KMS-11 (cell line): ENCODE measurements around the gene ATP9B.

Experiments
- H2AFZ ChIP-seq: fragments of 200-600 bp; sonication (generic); 2 replicates; pipeline ENCODE4 v1.6.1; 2016; ENCODE audit warnings: antibody characterized with exemption, mixed run types, low read depth
- H3K27ac ChIP-seq: fragments of 200-600 bp; sonication (generic); 2 replicates; pipeline ENCODE4 v1.6.1; 2016; ENCODE audit warnings: mild to moderate bottlenecking, mixed run types
- H3K27me3 ChIP-seq: fragments of 200-600 bp; sonication (generic); 2 replicates; pipeline ENCODE4 v1.6.1; 2017; ENCODE audit warnings: mild to moderate bottlenecking, low read depth, mixed run types, moderate library complexity; ENCODE audit not compliant: insufficient read depth
- H3K36me3 ChIP-seq: fragments of 200-600 bp; sonication (generic); 2 replicates; pipeline ENCODE4 v1.6.1; 2017; ENCODE audit warnings: mild to moderate bottlenecking, mixed run types; ENCODE audit not compliant: insufficient read depth
- H3K4me1 ChIP-seq: fragments of 200-600 bp; sonication (generic); 2 replicates; pipeline ENCODE4 v1.6.1; 2016; ENCODE audit warnings: mild to moderate bottlenecking, low read depth, mixed run types; ENCODE audit not compliant: poor library complexity, severe bottlenecking
- H3K4me2 ChIP-seq: fragments of 200-600 bp; sonication (generic); 2 replicates; pipeline ENCODE4 v1.7.0; 2016; ENCODE audit warnings: mild to moderate bottlenecking, mixed run types
- H3K4me3 ChIP-seq: fragments of 200-600 bp; sonication (generic); IDR thresholded peaks from 2 replicates; pipeline ENCODE4 v1.6.1; 2017; ENCODE audit warnings: low read depth, low read length, mixed read lengths; ENCODE audit not compliant: insufficient read depth
- H3K79me2 ChIP-seq: fragments of 200-600 bp; sonication (generic); 2 replicates; pipeline ENCODE4 v1.6.1; 2016; ENCODE audit warnings: low read depth, mixed run types; ENCODE audit not compliant: insufficient read depth
- H3K9ac ChIP-seq: fragments of 200-600 bp; sonication (generic); 2 replicates; pipeline ENCODE4 v1.6.1; 2016; ENCODE audit warnings: mild to moderate bottlenecking, mixed run types
- H4K20me1 ChIP-seq: fragments of 200-600 bp; sonication (generic); 2 replicates; pipeline ENCODE4 v1.6.1; 2016; ENCODE audit warnings: mild to moderate bottlenecking, mixed run types; ENCODE audit not compliant: insufficient read depth
- CTCF ChIP-seq: fragments of 200-600 bp; sonication (generic); conservative IDR thresholded peaks from 2 replicates; pipeline ENCODE4 v1.6.1; 2017; ENCODE audit warnings: low read depth, mild to moderate bottlenecking, antibody characterized with exemption, low read length, moderate library complexity, mixed read lengths

ATP9B gene

GRCh38 chr18:79379251-79379905 is 310.2 kb downstream of the ATP9B start:
- no peaks in the 10 kb centered on the region for H4K20me1 ChIP-seq
- no peaks in the 10 kb centered on the region for H3K27me3 ChIP-seq
- no peak overlapping the region for H3K27ac ChIP-seq
- no peak overlapping the region for H3K4me2 ChIP-seq
- no peaks in the 10 kb centered on the region for H3K79me2 ChIP-seq
- no peak; the same call in 1 of the 2 replicates for TF ChIP-seq CTCF
- no peak overlapping the region for H3K9ac ChIP-seq
- H3K4me1 ChIP-seq: no peaks in the 10 kb centered on the region
- H3K4me3 ChIP-seq: no peak overlapping the region
- H2AFZ ChIP-seq: no peak overlapping the region
- H3K36me3 ChIP-seq: no peaks in the 10 kb centered on the region

- Histone ChIP-seq H2AFZ (no peak overlapping the region), H4K20me1 (no peaks in the 10 kb centered on the region), H3K27me3 (no peaks in the 10 kb centered on the region), H3K4me1 (no peaks in the 10 kb centered on the region), H3K27ac (no peak overlapping the region), H3K4me2 (no peak overlapping the region), H3K4me3 (no peak overlapping the region), H3K9ac (no peak overlapping the region), H3K36me3 (no peaks in the 10 kb centered on the region), H3K79me2 (no peaks in the 10 kb centered on the region)
- no peak for TF ChIP-seq CTCF
Measured at GRCh38 chr18:79379931-79380815, 311.0 kb downstream of the ATP9B start.

DNA sequence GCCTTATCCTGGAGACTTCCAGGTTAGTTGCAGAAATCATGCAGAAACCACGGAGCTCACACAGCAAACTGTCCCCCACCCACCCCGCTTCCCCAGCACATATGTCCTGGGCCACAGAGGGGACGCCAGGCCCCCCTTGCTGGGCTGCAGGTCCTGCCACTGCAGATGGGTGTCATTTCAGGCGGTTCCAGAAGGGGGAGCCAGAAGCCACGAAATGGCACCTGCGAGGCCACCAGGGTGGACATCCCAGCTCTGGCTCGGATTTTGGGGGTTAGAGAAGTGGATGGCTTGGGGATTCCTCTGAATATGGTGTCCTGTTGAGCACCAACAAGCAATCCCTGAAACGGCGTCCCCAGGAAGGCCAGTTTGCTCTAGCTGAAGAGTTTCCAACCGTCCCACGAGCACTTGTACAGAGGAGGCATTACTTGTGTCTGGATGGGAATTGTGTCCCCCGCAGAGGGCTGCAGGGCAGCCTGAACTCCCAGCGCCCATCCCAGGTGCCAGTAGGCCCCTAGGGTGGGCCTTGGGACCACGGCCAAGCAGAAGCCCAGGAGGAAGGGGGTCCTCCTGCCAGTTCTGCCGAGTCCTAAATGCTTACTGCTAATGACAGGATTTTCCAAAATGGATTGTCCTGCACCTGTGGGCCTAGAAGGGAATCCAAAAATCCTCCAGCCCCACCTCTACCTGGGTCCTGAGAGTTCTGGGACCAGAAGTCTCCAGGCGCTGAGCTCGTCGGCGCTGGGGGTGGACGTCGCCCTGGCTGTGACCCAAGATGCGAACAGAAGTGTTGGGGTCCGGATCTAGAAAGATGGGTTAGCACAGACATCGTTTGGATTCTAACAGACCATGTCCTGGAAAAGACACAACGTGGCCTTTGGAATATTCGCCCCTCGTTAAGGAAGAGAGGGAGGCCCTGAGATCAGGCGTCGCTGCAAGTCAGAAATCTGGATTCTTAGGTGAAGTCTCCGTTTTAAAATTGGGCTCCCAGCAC is 311.9 kb downstream of the ATP9B start:
- no peak overlapping the region for H3K4me2 ChIP-seq
- no peak overlapping the region for H3K27ac ChIP-seq
- TF ChIP-seq CTCF: peak; percentile 96
- H3K9ac ChIP-seq: no peak overlapping the region
- no peaks in the 10 kb centered on the region for H3K4me1 ChIP-seq
- H2AFZ ChIP-seq: no peak overlapping the region
- no peak overlapping the region for H3K4me3 ChIP-seq
- H4K20me1 ChIP-seq: no peaks in the 10 kb centered on the region
- H3K36me3 ChIP-seq: no peaks in the 10 kb centered on the region
- H3K79me2 ChIP-seq: no peaks in the 10 kb centered on the region
- H3K27me3 ChIP-seq: no peaks in the 10 kb centered on the region

- no peaks in the 10 kb centered on the region for H3K79me2 ChIP-seq
- no peak overlapping the region for H3K9ac ChIP-seq
- no peak for TF ChIP-seq CTCF
- H3K4me1 ChIP-seq: no peaks in the 10 kb centered on the region
- no peak overlapping the region for H3K4me2 ChIP-seq
- H2AFZ ChIP-seq: no peak overlapping the region
- no peak overlapping the region for H3K4me3 ChIP-seq
- no peaks in the 10 kb centered on the region for H3K27me3 ChIP-seq
- no peak overlapping the region for H3K27ac ChIP-seq
- no peaks in the 10 kb centered on the region for H4K20me1 ChIP-seq
- no peaks in the 10 kb centered on the region for H3K36me3 ChIP-seq
Measured at GRCh38 chr18:79381811-79382311, 312.7 kb downstream of the ATP9B start.
